Fibroblast of the aortic adventitia (primary cell): ENCODE data around the gene FRMD1. TPM values are rescaled to one million over a fixed set of nuclear protein-coding genes. Genes with fewer than 3 reads are reported as not detected.

Experiments used
- DNase-seq: peaks from one replicate; pipeline ENCODE4 v3.0.0-alpha.2; 2010; ENCODE audit warnings: low read depth
- H3K4me3 ChIP-seq: 2 replicates; pipeline ENCODE4 v1.5.1; 2011; ENCODE audit warnings: low read depth, mild to moderate bottlenecking, control low read depth, low read length, moderate library complexity
- CTCF ChIP-seq: IDR thresholded peaks from 2 replicates; pipeline ENCODE4 v1.5.1; 2011; ENCODE audit warnings: mild to moderate bottlenecking, low read length, control low read depth, inconsistent platforms; ENCODE audit not compliant: insufficient read depth
- total RNA-seq: library from RNA; depleted of rRNA; stranded (reverse); fragments of >200 nt; gene quantifications from 2 replicates; pipeline ENCODE4 v1.2.3, GENCODE V29; 2012; ENCODE audit warnings: low replicate concordance

The FRMD1 gene
- not detected in 2 replicates for total RNA-seq

GRCh38 chr6:168078943-168079405 lies at the start of gene FRMD1:
TSS of gene FRMD1 (minus strand) at chr6:168079212. CDS start at chr6:168079094, 118 bp downstream.
- H3K4me3 ChIP-seq, result no peak within 1 kb of the TSS
- no peak for TF ChIP-seq CTCF
- DNase-seq, result no peak

GRCh38 chr6:168128006-168128630 lies 49.1 kb upstream of the FRMD1 start:
- H3K4me3 ChIP-seq, result no peak overlapping the region
- DNase-seq, result no peak
- TF ChIP-seq CTCF, result no peak

DNA sequence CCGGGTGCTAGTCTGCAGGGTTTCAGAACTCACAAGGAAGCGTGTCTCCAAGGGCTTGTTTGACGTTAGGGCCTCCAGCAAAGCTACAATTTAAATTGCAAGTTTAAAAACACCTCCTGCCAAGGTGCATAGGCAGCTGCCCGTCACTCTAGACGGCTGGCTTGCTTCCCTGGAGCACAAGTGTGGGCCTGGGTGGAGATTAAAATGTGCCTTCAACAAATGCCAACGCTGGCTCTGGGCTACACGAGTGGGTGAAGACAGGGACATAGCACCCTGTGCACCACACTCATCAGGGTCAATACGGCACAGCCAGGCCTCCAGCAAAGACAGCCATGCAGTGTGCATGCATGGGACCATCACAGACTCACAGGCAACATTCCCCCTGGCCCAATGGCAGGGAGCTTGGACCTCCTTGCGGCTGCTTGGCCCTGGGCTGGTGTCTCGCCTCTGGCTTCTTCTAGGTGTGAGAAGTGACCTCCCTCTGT lies 48.4 kb upstream of the FRMD1 start:
- no peak overlapping the region for H3K4me3 ChIP-seq
- no peak for DNase-seq
- no peak for TF ChIP-seq CTCF

DNA sequence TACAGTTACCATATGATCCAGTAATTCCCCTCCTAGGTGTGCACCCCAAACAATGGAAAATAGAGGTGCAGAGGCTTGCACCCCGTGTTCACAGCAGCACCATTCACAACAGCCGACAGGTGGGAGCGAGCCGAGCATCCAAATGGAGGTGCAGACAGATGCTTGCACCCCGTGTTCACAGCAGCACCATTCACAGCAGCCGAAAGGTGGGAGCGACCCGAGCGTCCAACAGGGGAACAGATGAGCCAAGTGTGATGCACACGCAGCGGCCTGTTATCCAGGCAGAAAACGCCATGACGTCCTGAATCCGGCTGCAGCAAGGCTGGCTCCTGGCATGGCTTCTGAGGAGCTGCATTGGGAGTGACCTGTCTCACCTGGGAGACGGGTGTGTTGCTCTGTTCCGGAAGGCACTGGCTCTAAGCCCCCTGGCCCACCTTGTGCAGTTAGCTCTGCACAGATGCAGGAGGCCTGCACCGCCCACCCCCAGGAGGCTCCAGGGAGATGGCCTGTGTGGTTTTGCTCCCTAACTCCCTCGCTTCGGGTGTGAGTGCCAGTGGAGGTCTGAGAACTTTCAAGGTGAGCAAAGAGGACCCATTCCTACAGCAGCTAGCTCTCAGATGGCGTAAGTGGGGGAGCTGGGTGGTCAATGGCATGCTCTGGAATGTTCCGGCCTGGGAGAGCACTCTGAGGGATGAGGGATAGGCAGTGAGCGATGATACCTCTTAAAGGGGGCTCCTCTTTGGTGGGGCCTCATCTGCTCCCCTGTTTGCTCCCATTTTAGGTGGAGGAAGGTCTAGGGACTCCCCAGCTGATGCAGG lies 47.8 kb upstream of the FRMD1 start:
- no peak overlapping the region for H3K4me3 ChIP-seq
- no peak for TF ChIP-seq CTCF
- DNase-seq, result no peak

DNA sequence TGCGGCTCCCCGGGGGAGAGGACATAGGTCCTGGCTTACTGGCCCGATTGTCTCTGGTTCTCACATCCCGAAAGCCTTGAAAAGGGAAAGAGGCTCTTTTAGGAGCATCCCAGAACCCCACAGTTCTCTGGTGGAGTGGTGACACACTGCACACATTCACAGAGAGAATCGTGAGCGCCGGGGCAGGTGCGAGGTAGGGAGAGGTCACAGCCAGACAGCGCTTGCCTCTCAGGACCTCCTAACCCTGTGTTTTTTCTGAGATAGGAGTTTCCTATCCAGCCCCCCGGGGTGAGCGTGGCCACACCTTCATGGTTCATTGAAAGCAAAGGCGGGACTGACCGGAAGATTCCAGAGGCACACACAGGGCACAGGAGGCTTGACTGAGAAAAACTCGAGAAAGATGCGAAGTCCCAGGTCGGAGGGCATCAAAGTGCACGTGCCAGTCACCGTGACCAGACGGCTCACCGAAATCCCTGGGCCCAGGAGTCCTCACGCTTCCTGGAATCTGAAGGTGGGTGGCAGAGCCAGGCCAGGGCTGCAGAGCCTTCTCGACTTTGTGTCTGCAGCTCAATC lies 46.5 kb upstream of the FRMD1 start:
- no peak for DNase-seq
- TF ChIP-seq CTCF, result no peak
- H3K4me3 ChIP-seq, result no peak overlapping the region

- TF ChIP-seq CTCF, result no peak
- DNase-seq, result no peak
- no peak overlapping the region for H3K4me3 ChIP-seq
These were observed 45.9 kb upstream of the FRMD1 start for GRCh38 chr6:168124921-168125320.
